Transverse colon (tissue), 4 donors: ENCODE data around the gene PSMD3.

Experiments
- CTCF ChIP-seq, 5 experiments: fragments of 200-600 bp in 3 of 5; fragments of 450-650 bp in 2 of 5; sonication (generic) in 3 of 5; IDR thresholded peaks; 1 replicate in 2 of 5; 2 replicates in 3 of 5; pipeline ENCODE4 v1.5.1; 2016 to 2017; ENCODE audit warnings: antibody characterized with exemption in 5 of 5, inconsistent platforms in 3 of 5, mild to moderate bottlenecking in 2 of 5, moderate library complexity in 1 of 5
- EP300 ChIP-seq: sonication (generic); formaldehyde crosslinking; IDR thresholded peaks from one replicate; pipeline ENCODE4 v1.6.1; 2017; ENCODE audit warnings: antibody characterized with exemption, low read depth
- POLR2A ChIP-seq: fragments of 450-650 bp; IDR thresholded peaks from one replicate; pipeline ENCODE4 v1.6.1; 2016; ENCODE audit warnings: antibody characterized with exemption, mild to moderate bottlenecking, moderate library complexity
- POLR2AphosphoS5 ChIP-seq, 3 donors: sonication (generic); formaldehyde crosslinking; IDR thresholded peaks; one replicate each; pipeline ENCODE4 v1.6.1; 2016; ENCODE audit warnings: antibody characterized with exemption in 3 of 3

DNA sequence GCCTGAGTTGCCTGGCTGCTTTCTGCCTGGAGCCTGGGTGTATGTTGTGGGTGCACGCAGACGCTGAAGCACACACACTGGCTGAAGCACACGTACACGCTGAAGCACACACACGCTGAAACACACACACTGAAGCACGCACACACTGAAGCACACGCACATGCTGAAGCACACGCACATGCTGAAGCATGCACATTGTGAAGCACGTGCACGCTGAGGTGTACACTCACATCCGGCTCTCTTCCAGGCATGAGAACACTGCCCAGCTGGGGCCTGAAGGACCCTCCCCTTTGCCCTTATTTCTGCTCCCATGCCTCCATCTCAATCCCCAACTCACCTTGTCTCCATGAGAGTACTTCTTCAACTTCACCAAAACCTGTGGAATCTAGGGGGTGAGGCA is 51.1 kb downstream of the PSMD3 start:
- TF ChIP-seq CTCF (IDR thresholded peaks at IDR 0.05) = no peak
- TF ChIP-seq POLR2A = no peak
- TF ChIP-seq POLR2AphosphoS5 (IDR thresholded peaks at IDR 0.05) = no peak
- TF ChIP-seq EP300 = no peak
